H7 (cell line): Measurements from ENCODE around the gene CACNA1I. TPM values are rescaled to one million over a fixed set of nuclear protein-coding genes. Genes with fewer than 3 reads are reported as not detected.

ENCODE experiments used
- DNase-seq: peaks from one replicate; pipeline ENCODE4 v3.0.0; 2012
- H3K27me3 ChIP-seq: 2 replicates; pipeline ENCODE4 v1.6.0; 2011; ENCODE audit warnings: mild to moderate bottlenecking, low read length; ENCODE audit not compliant: control insufficient read depth, insufficient read depth
- H3K36me3 ChIP-seq: replicated peaks from 2 replicates; pipeline ENCODE4 v1.5.1; 2011; ENCODE audit warnings: low read length; ENCODE audit not compliant: control insufficient read depth, insufficient read depth
- H3K4me3 ChIP-seq: 2 replicates; pipeline ENCODE4 v1.5.1; 2011; ENCODE audit warnings: low read depth, mild to moderate bottlenecking, control low read depth, low read length, moderate library complexity; ENCODE audit not compliant: insufficient read depth
- total RNA-seq: library from RNA; depleted of rRNA; stranded (reverse); fragments of >200 nt; shearing (Covaris generic); gene quantifications from 2 replicates; pipeline ENCODE4 v1.2.3, GENCODE V29; 2014

CACNA1I gene
- total RNA-seq, 1 experiment from 2014 or later: 0.31 TPM

- peaks cover 37% of the 10 kb centered on the region for H3K27me3 ChIP-seq
- no peaks in the 10 kb centered on the region for H3K36me3 ChIP-seq
- no peak for DNase-seq
- H3K4me3 ChIP-seq: no peak overlapping the region
Measured at GRCh38 chr22:39554151-39554550, 16.4 kb upstream of the CACNA1I start.

GRCh38 chr22:39556970-39557841 is 13.3 kb upstream of the CACNA1I start:
- Histone ChIP-seq H3K27me3 (peaks cover 40% of the 10 kb centered on the region), H3K4me3 (peak overlapping the region; percentile 19), H3K36me3 (no peaks in the 10 kb centered on the region)
- peak; percentile 88 for DNase-seq

- DNase-seq: peak; percentile 84
- no peaks in the 10 kb centered on the region for H3K36me3 ChIP-seq
- peaks cover 40% of the 10 kb centered on the region for H3K27me3 ChIP-seq
- H3K4me3 ChIP-seq: peak overlapping the region; percentile 10; the same call in 1 of the 2 replicates
Measured at GRCh38 chr22:39558254-39558727, 12.3 kb upstream of the CACNA1I start.

GRCh38 chr22:39558950-39559349 is 11.6 kb upstream of the CACNA1I start:
- DNase-seq: peak; percentile 68
- Histone ChIP-seq H3K36me3 (no peaks in the 10 kb centered on the region), H3K27me3 (peaks cover 40% of the 10 kb centered on the region), H3K4me3 (no peak overlapping the region)

- Histone ChIP-seq H3K4me3 (no peak overlapping the region), H3K27me3 (peaks cover 40% of the 10 kb centered on the region), H3K36me3 (no peaks in the 10 kb centered on the region)
- peak; percentile 95 for DNase-seq
Measured at GRCh38 chr22:39559456-39560105, 11.0 kb upstream of the CACNA1I start.

- H3K27me3 ChIP-seq: peaks cover 40% of the 10 kb centered on the region
- no peaks in the 10 kb centered on the region for H3K36me3 ChIP-seq
- peak; percentile 76 for DNase-seq
- no peak overlapping the region for H3K4me3 ChIP-seq
Measured at GRCh38 chr22:39560127-39560526, 10.4 kb upstream of the CACNA1I start.

- H3K4me3 ChIP-seq: no peak overlapping the region
- H3K36me3 ChIP-seq: no peaks in the 10 kb centered on the region
- peaks cover 15% of the 10 kb centered on the region for H3K27me3 ChIP-seq
- no peak for DNase-seq
Measured at GRCh38 chr22:39562839-39563489, 7.6 kb upstream of the CACNA1I start.

GRCh38 chr22:39563571-39564428 is 6.8 kb upstream of the CACNA1I start:
- DNase-seq: no peak
- no peak overlapping the region for H3K4me3 ChIP-seq
- no peaks in the 10 kb centered on the region for H3K36me3 ChIP-seq
- peaks cover 7% of the 10 kb centered on the region for H3K27me3 ChIP-seq

GRCh38 chr22:39565414-39565944 is 5.1 kb upstream of the CACNA1I start:
- Histone ChIP-seq H3K36me3 (no peaks in the 10 kb centered on the region), H3K4me3 (no peak overlapping the region), H3K27me3 (no peaks in the 10 kb centered on the region)
- no peak for DNase-seq

GRCh38 chr22:39567135-39567946 is 3.2 kb upstream of the CACNA1I start:
- Histone ChIP-seq H3K27me3 (no peaks in the 10 kb centered on the region), H3K4me3 (no peak overlapping the region), H3K36me3 (no peaks in the 10 kb centered on the region)
- peak; percentile 62 for DNase-seq

- no peak for DNase-seq
- Histone ChIP-seq H3K4me3 (no peak overlapping the region), H3K27me3 (no peaks in the 10 kb centered on the region), H3K36me3 (no peaks in the 10 kb centered on the region)
Measured at GRCh38 chr22:39568278-39568981, 2.1 kb upstream of the CACNA1I start.

GRCh38 chr22:39569066-39569465 is 1.5 kb upstream of the CACNA1I start:
- no peak for DNase-seq
- no peaks in the 10 kb centered on the region for H3K36me3 ChIP-seq
- H3K27me3 ChIP-seq: no peaks in the 10 kb centered on the region
- no peak overlapping the region for H3K4me3 ChIP-seq

- DNase-seq: no peak
- H3K27me3 ChIP-seq: no peaks in the 10 kb centered on the region
- H3K4me3 ChIP-seq: no peak overlapping the region
- no peaks in the 10 kb centered on the region for H3K36me3 ChIP-seq
Measured at GRCh38 chr22:39570226-39570625, 327 bp upstream of the CACNA1I start.
